ENCODE results near the gene LHX3. TPM values are rescaled to one million over a fixed set of nuclear protein-coding genes. Genes with fewer than 3 reads are reported as not detected.

LHX3 gene
- total and polyA plus RNA-seq, 12 donors = not detected

- no peaks in the 10 kb centered on the region for H3K36me3 ChIP-seq (replicated peaks in 1 of 2)
- no peak for TF ChIP-seq POLR2A (IDR thresholded peaks at IDR 0.05)
- no peak overlapping the region for H3K4me3 ChIP-seq
- no peak overlapping the region for H3K27ac ChIP-seq
- intact Hi-C loops (cut with DNase I) = no loop called here
- no peaks in the 10 kb centered on the region for H3K4me1 ChIP-seq (replicated peaks in 1 of 2)
- peaks cover 40% of the 10 kb centered on the region for H3K27me3 ChIP-seq
- H3K9me3 ChIP-seq (replicated peaks in 1 of 3) = no peaks in the 10 kb centered on the region
- DNase-seq = no peak
- WGBS, 4 donors = 63 to 71% (median 69%) methylated on average over 21 to 32 of the region's 32 CpGs
Measured at GRCh38 chr9:136185596-136186366, 19.1 kb downstream of the LHX3 start.

GRCh38 chr9:136185066-136185465, 19.9 kb downstream of the LHX3 start:
- WGBS, 4 donors = 38 to 54% (median 52%) methylated on average over 17 to 19 of the region's 19 CpGs
- Histone ChIP-seq H3K9me3 (replicated peaks in 1 of 3) (no peaks in the 10 kb centered on the region), H3K4me3 (no peak overlapping the region), H3K4me1 (replicated peaks in 1 of 2) (no peaks in the 10 kb centered on the region), H3K36me3 (replicated peaks in 1 of 2) (no peaks in the 10 kb centered on the region), H3K27ac (no peak overlapping the region), H3K27me3 (peaks cover 33% of the 10 kb centered on the region)
- no peak for DNase-seq
- intact Hi-C loops (cut with DNase I) = no loop called here
- TF ChIP-seq POLR2A (IDR thresholded peaks at IDR 0.05) = no peak

GRCh38 chr9:136182850-136183422, 22.0 kb downstream of the LHX3 start:
- intact Hi-C loops (cut with DNase I) = no loop called here

DNA sequence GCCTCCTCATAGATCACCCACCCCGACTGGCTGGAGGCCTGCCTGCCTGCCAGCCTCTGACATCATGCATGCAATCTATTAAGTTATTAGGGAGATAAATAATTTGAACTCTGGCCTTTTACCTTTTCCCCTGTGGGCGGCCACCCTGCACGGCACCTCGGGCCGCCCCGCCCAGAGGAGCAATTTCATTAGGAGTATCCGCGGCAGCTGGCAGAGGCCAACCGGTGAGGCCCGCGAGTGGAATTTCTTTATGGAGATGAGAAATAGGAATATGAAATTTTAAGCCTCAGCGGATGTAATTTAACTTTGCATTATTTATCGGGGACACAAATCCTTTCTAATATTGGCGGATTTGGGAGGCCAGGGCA, 22.5 kb downstream of the LHX3 start:
- Histone ChIP-seq H3K36me3 (replicated peaks in 1 of 2) (no peaks in the 10 kb centered on the region), H3K4me1 (replicated peaks in 1 of 2) (no peaks in the 10 kb centered on the region), H3K9me3 (replicated peaks in 1 of 3) (no peaks in the 10 kb centered on the region), H3K4me3 (no peak overlapping the region), H3K27ac (no peak overlapping the region), H3K27me3 (peaks cover 22% of the 10 kb centered on the region)
- intact Hi-C loops (cut with DNase I) = no loop called here
- DNase-seq = no peak
- WGBS, 4 donors = 65 to 71% (median 68%) methylated on average over 13 to 14 of the region's 14 CpGs
- TF ChIP-seq, protein P1, sequence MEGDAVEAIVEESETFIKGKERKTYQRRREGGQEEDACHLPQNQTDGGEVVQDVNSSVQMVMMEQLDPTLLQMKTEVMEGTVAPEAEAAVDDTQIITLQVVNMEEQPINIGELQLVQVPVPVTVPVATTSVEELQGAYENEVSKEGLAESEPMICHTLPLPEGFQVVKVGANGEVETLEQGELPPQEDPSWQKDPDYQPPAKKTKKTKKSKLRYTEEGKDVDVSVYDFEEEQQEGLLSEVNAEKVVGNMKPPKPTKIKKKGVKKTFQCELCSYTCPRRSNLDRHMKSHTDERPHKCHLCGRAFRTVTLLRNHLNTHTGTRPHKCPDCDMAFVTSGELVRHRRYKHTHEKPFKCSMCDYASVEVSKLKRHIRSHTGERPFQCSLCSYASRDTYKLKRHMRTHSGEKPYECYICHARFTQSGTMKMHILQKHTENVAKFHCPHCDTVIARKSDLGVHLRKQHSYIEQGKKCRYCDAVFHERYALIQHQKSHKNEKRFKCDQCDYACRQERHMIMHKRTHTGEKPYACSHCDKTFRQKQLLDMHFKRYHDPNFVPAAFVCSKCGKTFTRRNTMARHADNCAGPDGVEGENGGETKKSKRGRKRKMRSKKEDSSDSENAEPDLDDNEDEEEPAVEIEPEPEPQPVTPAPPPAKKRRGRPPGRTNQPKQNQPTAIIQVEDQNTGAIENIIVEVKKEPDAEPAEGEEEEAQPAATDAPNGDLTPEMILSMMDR (IDR thresholded peaks at IDR 0.05) = no peak
- TF ChIP-seq POLR2A (IDR thresholded peaks at IDR 0.05) = no peak

More at GRCh38 chr9:136182850-136183422, 22.0 kb downstream of the LHX3 start:
- no peaks in the 10 kb centered on the region for H3K4me1 ChIP-seq (replicated peaks in 1 of 2)
- H3K4me3 ChIP-seq = no peak overlapping the region
- peaks cover 24% of the 10 kb centered on the region for H3K27me3 ChIP-seq
- DNase-seq = no peak
- 80 to 100% (median 87%) methylated on average over 1 to 18 of the region's 18 CpGs for WGBS, 4 donors
- H3K9me3 ChIP-seq (replicated peaks in 1 of 3) = no peaks in the 10 kb centered on the region
- H3K27ac ChIP-seq = no peak overlapping the region
- H3K36me3 ChIP-seq (replicated peaks in 1 of 2) = no peaks in the 10 kb centered on the region
- TF ChIP-seq POLR2A (IDR thresholded peaks at IDR 0.05) = no peak
- TF ChIP-seq, protein P1 (IDR thresholded peaks at IDR 0.05) = no peak

DNA sequence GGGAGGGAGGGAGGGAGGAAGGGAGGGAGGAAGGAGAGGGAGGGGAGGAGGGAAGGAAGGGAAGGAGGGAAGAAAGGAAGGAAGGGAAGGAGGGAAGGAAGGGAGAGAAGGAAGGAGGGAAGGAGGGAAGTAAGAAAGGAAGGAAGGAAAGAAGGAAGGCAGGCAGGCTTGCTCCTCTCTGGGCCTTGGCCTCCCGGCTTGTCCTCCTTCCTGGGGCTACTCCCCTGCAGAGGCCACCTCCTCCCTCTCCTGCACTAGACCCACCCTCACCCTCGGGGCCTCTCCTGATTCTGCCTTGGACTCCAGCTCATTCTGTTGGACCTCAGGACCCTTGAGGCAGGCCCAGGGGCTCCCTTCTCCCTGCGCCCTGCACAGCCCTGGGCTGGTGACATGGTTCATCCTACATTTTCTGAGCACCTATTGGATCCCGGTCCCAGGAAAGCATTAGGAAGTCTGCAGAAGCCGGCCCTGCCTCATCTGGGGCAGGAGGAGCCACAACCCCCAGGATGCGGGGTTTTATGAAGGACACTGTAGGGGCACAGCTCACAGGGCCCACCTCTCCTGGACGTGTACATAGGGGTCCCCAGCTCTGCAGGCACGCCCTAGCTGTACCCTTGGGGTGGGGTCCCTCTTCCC, 23.0 kb downstream of the LHX3 start:
- Histone ChIP-seq H3K36me3 (replicated peaks in 1 of 2) (no peaks in the 10 kb centered on the region), H3K9me3 (replicated peaks in 1 of 3) (no peaks in the 10 kb centered on the region), H3K4me1 (replicated peaks in 1 of 2) (no peaks in the 10 kb centered on the region), H3K4me3 (no peak overlapping the region), H3K27ac (no peak overlapping the region), H3K27me3 (peaks cover 18% of the 10 kb centered on the region)
- 56 to 78% (median 64%) methylated on average over 6 to 8 of the region's 8 CpGs for WGBS, 4 donors
- no peak for DNase-seq
- intact Hi-C loops (cut with DNase I) = no loop called here
- TF ChIP-seq POLR2A (IDR thresholded peaks at IDR 0.05) = no peak
- TF ChIP-seq, protein P1 (IDR thresholded peaks at IDR 0.05) = no peak
